ENCODE results near the gene CTXN3. TPM values are rescaled to one million over a fixed set of nuclear protein-coding genes. Genes with fewer than 3 reads are reported as not detected.

Gene CTXN3
- total RNA-seq, 3 donors from 2014 or later (not counting 1 experiment from before 2014, with no cell fraction given), result not detected

GRCh38 chr5:127608077-127608660, 40.7 kb upstream of the CTXN3 start:
- Mint-ChIP-seq H3K4me3 (no peak overlapping the region), H3K27ac (no peak overlapping the region), H3K36me3 (no peaks in the 10 kb centered on the region), H3K9me3 (no peaks in the 10 kb centered on the region), H3K27me3 (ENCODE audit: low read depth in 2 of 2) (peaks cover 0 to 7% of the 10 kb centered on the region in 2 donors), H3K4me1 (peaks cover 0 to 4% of the 10 kb centered on the region in 2 donors)
- H3K4me1 ChIP-seq (ENCODE audit: control insufficient read depth, insufficient read depth, low read length), result no peaks in the 10 kb centered on the region
- intact Hi-C loops (cut with micrococcal nuclease), result no loop called here
- ATAC-seq, result no peak
- TF ChIP-seq CTCF (IDR thresholded peaks at IDR 0.05), result no peak
- WGBS (ENCODE audit: insufficient coverage), result 58% methylated on average over 2 of the region's 6 CpGs
- no peak overlapping the region for H3K27ac ChIP-seq (ENCODE audit: low read length)
- H3K4me3 ChIP-seq (ENCODE audit: low read length), result no peak overlapping the region
- no peaks in the 10 kb centered on the region for H3K36me3 ChIP-seq (ENCODE audit: control insufficient read depth, insufficient read depth, low read length)
- H3K27me3 ChIP-seq (ENCODE audit: control insufficient read depth, insufficient read depth, low read length), result no peaks in the 10 kb centered on the region
- no peak for DNase-seq
- no peaks in the 10 kb centered on the region for H3K9me3 ChIP-seq (ENCODE audit: control insufficient read depth, insufficient read depth, low read length)

- H3K9me3 Mint-ChIP-seq, result no peaks in the 10 kb centered on the region
- DNase-seq, result no peak
Measured at GRCh38 chr5:127609011-127609410, 39.9 kb upstream of the CTXN3 start.

GRCh38 chr5:127609957-127610356, 38.9 kb upstream of the CTXN3 start:
- Histone ChIP-seq H3K27me3 (ENCODE audit: control insufficient read depth, insufficient read depth, low read length) (no peaks in the 10 kb centered on the region), H3K27ac (ENCODE audit: low read length) (no peak overlapping the region), H3K9me3 (ENCODE audit: control insufficient read depth, insufficient read depth, low read length) (no peaks in the 10 kb centered on the region), H3K36me3 (ENCODE audit: control insufficient read depth, insufficient read depth, low read length) (no peaks in the 10 kb centered on the region), H3K4me1 (ENCODE audit: control insufficient read depth, insufficient read depth, low read length) (no peaks in the 10 kb centered on the region), H3K4me3 (ENCODE audit: low read length) (no peak overlapping the region)
- ATAC-seq (no peak), DNase-seq (no peak)
- intact Hi-C loops (cut with micrococcal nuclease), result no loop called here
- Mint-ChIP-seq H3K36me3 (no peaks in the 10 kb centered on the region), H3K4me1 (no peaks in the 10 kb centered on the region), H3K9me3 (no peaks in the 10 kb centered on the region), H3K27me3 (ENCODE audit: low read depth in 2 of 2) (peaks cover 0 to 7% of the 10 kb centered on the region in 2 donors), H3K4me3 (no peak overlapping the region), H3K27ac (no peak overlapping the region)
- no peak for TF ChIP-seq CTCF (IDR thresholded peaks at IDR 0.05)
- WGBS (ENCODE audit: insufficient coverage), result 86% methylated on average over 1 of the region's 2 CpGs

More at GRCh38 chr5:127609011-127609410, 39.9 kb upstream of the CTXN3 start:
- no peak overlapping the region for H3K4me3 Mint-ChIP-seq
- ATAC-seq, result no peak
- H3K4me3 ChIP-seq (ENCODE audit: low read length), result no peak overlapping the region
- no peaks in the 10 kb centered on the region for H3K27me3 ChIP-seq (ENCODE audit: control insufficient read depth, insufficient read depth, low read length)
- H3K36me3 ChIP-seq (ENCODE audit: control insufficient read depth, insufficient read depth, low read length), result no peaks in the 10 kb centered on the region
- no peak overlapping the region for H3K27ac Mint-ChIP-seq
- no peaks in the 10 kb centered on the region for H3K4me1 ChIP-seq (ENCODE audit: control insufficient read depth, insufficient read depth, low read length)
- H3K27ac ChIP-seq (ENCODE audit: low read length), result no peak overlapping the region
- intact Hi-C loops (cut with micrococcal nuclease), result no loop called here
- H3K27me3 Mint-ChIP-seq (ENCODE audit: low read depth in 2 of 2), result peaks cover 0 to 7% of the 10 kb centered on the region in 2 donors
- no peaks in the 10 kb centered on the region for H3K9me3 ChIP-seq (ENCODE audit: control insufficient read depth, insufficient read depth, low read length)
- WGBS (ENCODE audit: insufficient coverage), result 24% methylated on average over 2 of the region's 2 CpGs
- no peaks in the 10 kb centered on the region for H3K4me1 Mint-ChIP-seq
- no peak for TF ChIP-seq CTCF (IDR thresholded peaks at IDR 0.05)
- no peaks in the 10 kb centered on the region for H3K36me3 Mint-ChIP-seq
